Kidney (tissue), 14 donors: ENCODE results near the gene ETDB. TPM values are rescaled to one million over a fixed set of nuclear protein-coding genes. Genes with fewer than 3 reads are reported as not detected.
A peak's percentile ranks its signal among the peaks of the same experiment; 100 is the strongest.

Source experiments
- DNase-seq, 5 donors: peaks; one replicate each; pipeline ENCODE4 v3.0.0-alpha.2; 2013 to 2020
- FAIRE-seq: peaks from 2 replicates; lab custom pipeline; 2012; peaks lifted over from hg19 to GRCh38; lab: Jason Lieb, UNC
- H3K27ac ChIP-seq, 2 donors: one replicate each; pipeline ENCODE4 v1.7.0; 2013; ENCODE audit warnings: low read depth in 2 of 2, low read length in 2 of 2, inconsistent platforms in 1 of 2
- H3K27me3 ChIP-seq: one replicate; pipeline ENCODE4 v1.7.1; 2013; ENCODE audit warnings: low read length, inconsistent platforms; ENCODE audit not compliant: control insufficient read depth, insufficient read depth
- H3K36me3 ChIP-seq, 3 donors: one replicate each; pipeline versions ENCODE4 v1.7.0 to v1.7.1; 2013; ENCODE audit warnings: low read length in 3 of 3, control low read depth in 1 of 3, inconsistent platforms in 1 of 3; ENCODE audit not compliant: insufficient read depth in 3 of 3, control insufficient read depth in 2 of 3
- H3K4me1 ChIP-seq, 3 donors: one replicate each; pipeline versions ENCODE4 v1.7.0 to v1.7.1; 2013; ENCODE audit warnings: low read length in 3 of 3, inconsistent platforms in 1 of 3, low read depth in 1 of 3; ENCODE audit not compliant: control insufficient read depth in 2 of 3, insufficient read depth in 2 of 3
- H3K4me3 ChIP-seq, 3 donors: one replicate each; pipeline versions ENCODE4 v1.7.0 to v1.8.1; 2013; ENCODE audit warnings: low read length in 3 of 3, control low read depth in 1 of 3, inconsistent platforms in 1 of 3
- H3K9ac ChIP-seq, 3 donors: one replicate each; pipeline versions ENCODE4 v1.7.0 to v1.7.1; 2013; ENCODE audit warnings: low read length in 3 of 3, control low read depth in 1 of 3, inconsistent platforms in 1 of 3
- H3K9me3 ChIP-seq, 3 donors: one replicate each; pipeline versions ENCODE4 v1.7.0 to v1.7.1; 2013; ENCODE audit warnings: low read length in 3 of 3, control low read depth in 1 of 3, inconsistent platforms in 1 of 3; ENCODE audit not compliant: control insufficient read depth in 2 of 3, insufficient read depth in 1 of 3
- intact Hi-C: fragments of 100-400 bp; cut with DNase I; formaldehyde crosslinking; loops from one replicate; pipeline ENCODE4 v1.11.1; 2022
- polyA plus RNA-seq: library from polyadenylated mRNA; stranded (reverse); fragments of 350-450 nt; fragmentation: Illumina TruSeq; extraction: RNeasy Lipid Tissue Mini Kit (QIAGEN cat#74804); gene quantifications from one replicate; pipeline ENCODE4 v1.2.3, GENCODE V29; 2014; ENCODE audit warnings: low read depth, low replicate concordance; ENCODE audit not compliant: insufficient read depth
- total RNA-seq: library from RNA; stranded (reverse); fragmentation: NEBNext Ultra II Directional; extraction: Animal tissue kit (Norgen Biotek cat#: 25700); gene quantifications from one replicate; pipeline ENCODE4 v1.2.1, GENCODE V29; 2021
- TF ChIP-seq, protein P1 (sequence below): IDR thresholded peaks from 3 replicates; pipeline ENCODE4 v1.5.1; 2012; ENCODE audit warnings: mild to moderate bottlenecking, moderate library complexity, borderline replicate concordance; ENCODE audit not compliant: insufficient read depth; ENCODE audit errors: extremely low read depth
- donor health status: control.
- donor health status: control.
- donor health status: control.
- donor health status: control.
- donor health status: control.
- donor health status: DM: yes; HTN: yes; CAD: no.
- donor health status: Normal renal cell carcinoma (clear cell type).

The ETDB gene
- total and polyA plus RNA-seq, 2 donors from 2014 or later, result not detected

DNA sequence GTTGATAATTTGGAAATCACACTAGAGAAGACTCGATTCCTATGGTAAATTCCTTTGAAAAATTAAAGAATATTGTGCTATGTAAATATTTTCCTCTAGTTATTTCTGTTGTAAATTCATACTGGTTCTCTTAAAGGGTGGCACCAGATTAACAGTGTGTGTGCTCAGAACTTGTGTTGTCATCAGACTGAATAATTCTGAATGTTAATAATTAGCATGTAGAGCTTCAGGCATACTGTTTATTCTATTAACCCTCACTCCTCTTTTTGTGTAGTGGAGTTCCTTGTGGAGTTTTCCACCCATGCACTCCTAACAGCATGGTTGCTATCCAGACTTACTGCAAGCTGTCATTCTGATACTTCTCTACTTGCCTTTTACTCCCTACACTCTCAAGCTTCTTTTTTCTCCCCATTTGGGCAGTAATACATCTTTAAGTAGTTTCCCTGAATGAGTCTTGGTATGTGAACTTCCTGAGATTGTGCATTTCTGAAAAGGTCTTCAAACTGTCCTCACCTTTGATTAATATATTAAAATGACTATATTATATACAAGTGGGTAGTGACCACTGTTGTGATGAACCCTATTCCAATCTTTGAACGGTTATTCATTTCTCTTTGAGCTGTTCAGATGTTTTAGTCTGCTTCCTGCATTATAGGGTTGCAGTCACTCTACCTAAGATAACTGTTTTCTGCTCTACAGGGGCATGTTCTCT lies 38.5 kb downstream of the ETDB start:
- TF ChIP-seq, protein P1, sequence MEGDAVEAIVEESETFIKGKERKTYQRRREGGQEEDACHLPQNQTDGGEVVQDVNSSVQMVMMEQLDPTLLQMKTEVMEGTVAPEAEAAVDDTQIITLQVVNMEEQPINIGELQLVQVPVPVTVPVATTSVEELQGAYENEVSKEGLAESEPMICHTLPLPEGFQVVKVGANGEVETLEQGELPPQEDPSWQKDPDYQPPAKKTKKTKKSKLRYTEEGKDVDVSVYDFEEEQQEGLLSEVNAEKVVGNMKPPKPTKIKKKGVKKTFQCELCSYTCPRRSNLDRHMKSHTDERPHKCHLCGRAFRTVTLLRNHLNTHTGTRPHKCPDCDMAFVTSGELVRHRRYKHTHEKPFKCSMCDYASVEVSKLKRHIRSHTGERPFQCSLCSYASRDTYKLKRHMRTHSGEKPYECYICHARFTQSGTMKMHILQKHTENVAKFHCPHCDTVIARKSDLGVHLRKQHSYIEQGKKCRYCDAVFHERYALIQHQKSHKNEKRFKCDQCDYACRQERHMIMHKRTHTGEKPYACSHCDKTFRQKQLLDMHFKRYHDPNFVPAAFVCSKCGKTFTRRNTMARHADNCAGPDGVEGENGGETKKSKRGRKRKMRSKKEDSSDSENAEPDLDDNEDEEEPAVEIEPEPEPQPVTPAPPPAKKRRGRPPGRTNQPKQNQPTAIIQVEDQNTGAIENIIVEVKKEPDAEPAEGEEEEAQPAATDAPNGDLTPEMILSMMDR, result no peak
- H3K4me1 ChIP-seq, result no peaks in the 10 kb centered on the region
- H3K36me3 ChIP-seq, result no peaks in the 10 kb centered on the region
- H3K9me3 ChIP-seq, result no peaks in the 10 kb centered on the region
- peak; percentile 21 for FAIRE-seq
- intact Hi-C loops, result no loop called here
- no peak overlapping the region for H3K4me3 ChIP-seq
- H3K27me3 ChIP-seq, result peaks cover 3% of the 10 kb centered on the region
- DNase-seq, result no peak
- no peak overlapping the region for H3K27ac ChIP-seq
- H3K9ac ChIP-seq, result no peak overlapping the region

Other genes starting within 250 kb of the ETDB start
- gene MOSPD1, start 205.3 kb downstream of the ETDB start, total RNA-seq, result 12.2 TPM
- 7.9 TPM for gene MOSPD1, start 205.3 kb downstream of the ETDB start, polyA plus RNA-seq
- 6.5 TPM for gene SMIM10, start 129.5 kb downstream of the ETDB start, total RNA-seq
- 5.2 TPM for gene SMIM10, start 129.5 kb downstream of the ETDB start, polyA plus RNA-seq
- gene RTL8B, start 98.0 kb downstream of the ETDB start, total RNA-seq, result 15.4 TPM
- 22.5 TPM for gene RTL8B, start 98.0 kb downstream of the ETDB start, polyA plus RNA-seq
- 117 TPM for gene RTL8C, start 88.2 kb downstream of the ETDB start, total RNA-seq
- 230 TPM for gene RTL8C, start 88.2 kb downstream of the ETDB start, polyA plus RNA-seq
- gene RTL8A, start 68.4 kb downstream of the ETDB start, total RNA-seq, result 48.6 TPM
- 131 TPM for gene RTL8A, start 68.4 kb downstream of the ETDB start, polyA plus RNA-seq
- gene SMIM10L2B, start 21.8 kb downstream of the ETDB start, total RNA-seq, result 3.1 TPM
- gene SMIM10L2B, start 21.8 kb downstream of the ETDB start, polyA plus RNA-seq, result 8.6 TPM
- not detected for gene CT55, start 50.9 kb upstream of the ETDB start, total RNA-seq
- gene CT55, start 50.9 kb upstream of the ETDB start, polyA plus RNA-seq, result not detected
- gene ETDA, start 131.5 kb upstream of the ETDB start, total RNA-seq, result not detected
- not detected for gene ETDA, start 131.5 kb upstream of the ETDB start, polyA plus RNA-seq
- not detected for gene ETDC, start 189.0 kb upstream of the ETDB start, total RNA-seq
- gene ETDC, start 189.0 kb upstream of the ETDB start, polyA plus RNA-seq, result not detected
- 11.6 TPM for gene ZNF75D, start 223.6 kb upstream of the ETDB start, total RNA-seq
- gene ZNF75D, start 223.6 kb upstream of the ETDB start, polyA plus RNA-seq, result 8.5 TPM
- gene ZNF449, start 224.3 kb upstream of the ETDB start, total RNA-seq, result 8.7 TPM
- gene ZNF449, start 224.3 kb upstream of the ETDB start, polyA plus RNA-seq, result 3.1 TPM